ENCODE data around the gene CCDC148.
A peak's percentile ranks its signal among the peaks of the same experiment; 100 is the strongest.

The CCDC148 gene

DNA sequence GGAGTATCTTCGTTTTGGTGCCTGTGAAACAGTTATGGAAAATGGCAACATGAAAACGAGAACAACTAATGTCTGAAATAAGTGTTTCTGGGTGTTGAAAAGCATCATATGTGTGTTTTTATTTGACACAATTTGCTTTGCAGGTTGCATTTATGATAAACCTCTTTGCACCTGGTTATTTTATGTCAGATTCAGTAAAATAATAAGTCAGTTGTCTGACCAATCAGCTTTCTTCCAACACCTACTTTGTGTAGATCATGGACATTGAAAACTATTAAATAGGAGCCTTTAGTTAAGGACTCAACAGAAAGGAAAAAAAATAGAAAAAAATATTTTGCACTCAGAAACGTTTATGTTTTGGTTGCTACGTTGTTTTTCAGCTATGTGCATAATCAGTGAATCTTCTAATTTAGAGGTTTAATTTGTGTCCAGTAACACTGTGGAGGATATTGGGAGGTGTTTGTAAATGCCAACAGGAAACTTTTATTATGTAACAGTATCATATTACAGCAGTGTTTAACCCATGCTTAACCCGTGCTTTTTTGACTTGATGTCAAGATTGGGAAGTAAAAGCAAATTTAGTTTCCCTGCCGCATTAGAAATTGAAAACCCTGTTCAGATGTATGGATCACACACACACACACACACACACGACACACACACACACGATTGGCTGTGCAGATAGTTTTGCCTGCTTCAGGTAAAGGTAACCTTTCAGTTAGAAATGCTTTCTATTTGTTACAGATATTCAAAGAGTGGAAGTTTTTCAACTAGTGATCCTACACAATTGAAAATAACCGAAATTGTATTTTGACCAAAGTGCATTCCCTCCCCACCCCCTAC is 2.8 kb upstream of the CCDC148 start:
- H3K4me1 ChIP-seq, result peaks cover 20% of the 10 kb centered on the region
- peak overlapping the region; percentile 38 for H3K4me2 ChIP-seq (ENCODE audit: low read length)
- H3K27ac ChIP-seq, result no peak overlapping the region
- no peak overlapping the region for H3K9ac ChIP-seq
- peak overlapping the region; percentile 82 for H3K4me3 ChIP-seq (ENCODE audit: low read depth, low read length)
- no peak overlapping the region for H2AFZ ChIP-seq
- TF ChIP-seq, protein P1, sequence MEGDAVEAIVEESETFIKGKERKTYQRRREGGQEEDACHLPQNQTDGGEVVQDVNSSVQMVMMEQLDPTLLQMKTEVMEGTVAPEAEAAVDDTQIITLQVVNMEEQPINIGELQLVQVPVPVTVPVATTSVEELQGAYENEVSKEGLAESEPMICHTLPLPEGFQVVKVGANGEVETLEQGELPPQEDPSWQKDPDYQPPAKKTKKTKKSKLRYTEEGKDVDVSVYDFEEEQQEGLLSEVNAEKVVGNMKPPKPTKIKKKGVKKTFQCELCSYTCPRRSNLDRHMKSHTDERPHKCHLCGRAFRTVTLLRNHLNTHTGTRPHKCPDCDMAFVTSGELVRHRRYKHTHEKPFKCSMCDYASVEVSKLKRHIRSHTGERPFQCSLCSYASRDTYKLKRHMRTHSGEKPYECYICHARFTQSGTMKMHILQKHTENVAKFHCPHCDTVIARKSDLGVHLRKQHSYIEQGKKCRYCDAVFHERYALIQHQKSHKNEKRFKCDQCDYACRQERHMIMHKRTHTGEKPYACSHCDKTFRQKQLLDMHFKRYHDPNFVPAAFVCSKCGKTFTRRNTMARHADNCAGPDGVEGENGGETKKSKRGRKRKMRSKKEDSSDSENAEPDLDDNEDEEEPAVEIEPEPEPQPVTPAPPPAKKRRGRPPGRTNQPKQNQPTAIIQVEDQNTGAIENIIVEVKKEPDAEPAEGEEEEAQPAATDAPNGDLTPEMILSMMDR (IDR thresholded peaks at IDR 0.05), result no peak
- H3K27me3 ChIP-seq (ENCODE audit: control insufficient read depth, insufficient read depth, low read length), result no peaks in the 10 kb centered on the region
- no peaks in the 10 kb centered on the region for H3K36me3 ChIP-seq (ENCODE audit: control insufficient read depth, insufficient read depth, low read length)
- H3K79me2 ChIP-seq, result peaks cover 22% of the 10 kb centered on the region
- H3K9me3 ChIP-seq (ENCODE audit: control insufficient read depth, low read length), result no peaks in the 10 kb centered on the region

DNA sequence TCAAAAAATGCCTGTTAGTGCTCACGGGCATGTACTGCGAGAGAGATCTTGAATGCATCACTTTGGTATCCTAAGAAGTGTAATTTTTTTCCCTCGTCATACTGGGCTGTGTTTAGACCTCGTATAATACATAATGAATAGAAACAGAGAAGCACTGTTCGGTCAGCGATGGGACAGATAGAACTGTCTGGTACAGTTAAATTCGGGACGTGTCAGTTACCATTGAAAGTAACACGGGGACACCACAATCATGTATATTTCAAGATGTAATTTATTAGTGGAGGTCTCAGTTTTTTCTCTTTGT is 2.0 kb upstream of the CCDC148 start:
- peak overlapping the region; percentile 82 for H3K4me3 ChIP-seq (ENCODE audit: low read depth, low read length)
- peaks cover 20% of the 10 kb centered on the region for H3K79me2 ChIP-seq
- no peaks in the 10 kb centered on the region for H3K27me3 ChIP-seq (ENCODE audit: control insufficient read depth, insufficient read depth, low read length)
- TF ChIP-seq, protein P1 (IDR thresholded peaks at IDR 0.05), result no peak
- H3K4me1 ChIP-seq, result peaks cover 20% of the 10 kb centered on the region
- H3K27ac ChIP-seq, result peak overlapping the region; percentile 95
- H3K9me3 ChIP-seq (ENCODE audit: control insufficient read depth, low read length), result no peaks in the 10 kb centered on the region
- H3K9ac ChIP-seq, result no peak overlapping the region
- H3K36me3 ChIP-seq (ENCODE audit: control insufficient read depth, insufficient read depth, low read length), result no peaks in the 10 kb centered on the region
- peak overlapping the region; percentile 78 for H3K4me2 ChIP-seq (ENCODE audit: low read length)
- H2AFZ ChIP-seq, result peak overlapping the region; percentile 96

DNA sequence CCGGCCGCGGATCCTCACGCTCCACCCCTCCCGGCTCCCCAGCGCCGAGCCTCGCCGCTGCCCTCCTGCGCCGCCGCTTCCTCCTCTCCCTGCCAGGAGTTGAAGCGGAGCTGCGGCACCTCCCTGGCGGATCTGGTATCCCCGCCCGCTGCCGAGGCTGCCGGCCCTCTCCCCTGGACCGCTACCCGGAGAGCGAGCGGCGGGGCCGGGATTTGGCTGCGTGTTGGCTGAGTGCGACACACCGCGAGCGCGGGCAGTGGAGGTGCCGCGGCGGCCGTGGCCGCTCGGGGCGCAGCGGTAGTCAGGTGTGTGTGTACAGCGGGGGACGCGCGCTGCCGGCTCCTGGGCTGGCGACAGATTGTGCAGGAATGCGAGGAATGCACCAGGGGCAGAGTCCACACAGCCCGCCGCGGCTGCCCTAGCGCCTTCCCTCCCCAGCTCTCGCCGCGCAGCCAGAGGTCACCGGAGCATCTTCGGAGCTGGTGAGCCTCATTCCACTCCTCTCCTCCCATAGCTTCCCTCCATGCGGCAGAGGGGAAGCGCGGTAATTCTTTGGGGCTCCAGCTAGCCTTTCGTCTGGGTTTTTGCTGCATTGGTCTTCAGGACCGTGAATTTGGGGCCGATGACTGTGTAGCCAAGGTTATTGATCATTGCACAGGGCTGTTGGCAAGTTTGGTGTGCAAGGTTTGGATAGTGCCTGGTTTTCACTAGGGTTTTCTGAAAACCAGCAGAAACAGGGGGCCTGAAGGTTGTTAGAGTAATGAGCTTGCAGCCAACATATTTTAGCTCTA is 1.5 kb upstream of the CCDC148 start:
- Histone ChIP-seq H3K9ac (peak overlapping the region; percentile 70), H3K4me1 (peaks cover 20% of the 10 kb centered on the region), H3K4me2 (ENCODE audit: low read length) (peak overlapping the region; percentile 78), H3K9me3 (ENCODE audit: control insufficient read depth, low read length) (no peaks in the 10 kb centered on the region), H2AFZ (peak overlapping the region; percentile 96), H3K27me3 (ENCODE audit: control insufficient read depth, insufficient read depth, low read length) (no peaks in the 10 kb centered on the region), H3K79me2 (peaks cover 20% of the 10 kb centered on the region), H3K27ac (peak overlapping the region; percentile 95), H3K4me3 (ENCODE audit: low read depth, low read length) (peak overlapping the region; percentile 82), H3K36me3 (ENCODE audit: control insufficient read depth, insufficient read depth, low read length) (no peaks in the 10 kb centered on the region)
- TF ChIP-seq, protein P1 (IDR thresholded peaks at IDR 0.05), result peak; percentile 35

DNA sequence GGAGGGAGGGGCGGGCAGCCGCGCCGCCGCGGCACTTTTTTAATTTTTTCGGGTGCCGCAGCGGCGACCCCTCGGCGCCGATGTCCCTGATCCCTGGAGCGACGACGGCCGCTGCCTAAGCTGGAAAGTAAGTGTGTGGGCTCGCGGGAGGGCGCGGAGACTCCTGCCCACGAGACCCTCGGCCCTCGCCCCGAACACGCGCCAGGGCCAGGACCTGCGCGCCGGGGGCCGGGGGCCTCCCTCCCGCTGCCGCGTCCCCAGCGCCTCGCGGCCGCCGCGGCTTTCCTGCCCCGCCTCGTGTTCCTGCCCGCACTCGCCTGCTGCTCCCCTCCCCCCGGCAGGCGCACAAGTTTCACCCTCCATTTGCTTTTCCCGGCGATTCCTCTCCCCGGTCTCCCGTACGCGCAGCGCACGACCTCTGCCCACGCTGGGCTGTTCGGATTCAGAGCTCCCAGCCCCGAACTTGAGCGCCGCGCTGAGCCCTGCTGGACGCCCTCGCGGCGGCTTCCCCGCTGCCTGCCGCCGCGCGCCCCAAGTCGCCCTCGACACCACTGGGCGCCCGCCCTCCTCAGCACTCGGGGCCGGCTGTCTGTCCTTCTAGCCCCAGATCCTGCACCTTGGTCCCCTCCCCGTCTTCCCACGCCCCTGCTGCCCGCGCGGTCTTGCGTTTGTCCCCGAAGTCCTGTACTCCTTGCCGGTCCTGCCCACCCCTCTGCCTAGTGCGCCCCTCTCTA is 706 bp upstream of the CCDC148 start:
- Histone ChIP-seq H2AFZ (peak overlapping the region; percentile 96), H3K27me3 (ENCODE audit: control insufficient read depth, insufficient read depth, low read length) (no peaks in the 10 kb centered on the region), H3K79me2 (peaks cover 20% of the 10 kb centered on the region), H3K4me3 (ENCODE audit: low read depth, low read length) (peak overlapping the region; percentile 82), H3K36me3 (ENCODE audit: control insufficient read depth, insufficient read depth, low read length) (no peaks in the 10 kb centered on the region), H3K9me3 (ENCODE audit: control insufficient read depth, low read length) (no peaks in the 10 kb centered on the region), H3K4me1 (peaks cover 22% of the 10 kb centered on the region), H3K27ac (peak overlapping the region; percentile 95), H3K4me2 (ENCODE audit: low read length) (peak overlapping the region; percentile 78), H3K9ac (peak overlapping the region; percentile 70)
- TF ChIP-seq, protein P1 (IDR thresholded peaks at IDR 0.05), result no peak

Data from parathyroid adenoma (tissue), 2 donors.